Caco-2 (cell line): ENCODE data around the gene PLRG1. TPM values are rescaled to one million over a fixed set of nuclear protein-coding genes. Genes with fewer than 3 reads are reported as not detected.

ENCODE experiments used
- BruUV-seq: library from RNA; stranded (reverse); fragments of 400-500 nt; replicated peaks from 2 replicates; lab custom pipeline; 2021; lab: Mats Ljungman, UMichigan
- CTCF ChIA-PET: fragments of 300-600 bp; sonication (Branson Sonifier 250); formaldehyde crosslinking; loops from one replicate; lab custom pipeline; 2022; ENCODE audit warnings: antibody characterized with exemption; lab: Charles Lee
- POLR2A ChIA-PET: fragments of 300-600 bp; sonication (Branson Sonifier 250); formaldehyde crosslinking; loops from one replicate; lab custom pipeline; 2022; ENCODE audit warnings: antibody characterized with exemption; lab: Charles Lee
- DNase-seq, 2 experiments: peaks; one replicate each; pipeline versions ENCODE4 v3.0.0 to v3.0.0-alpha.2; 2020 to 2022
- H3K27me3 ChIP-seq: replicated peaks from 2 replicates; pipeline ENCODE4 v1.6.0; 2011; ENCODE audit warnings: low read length; ENCODE audit not compliant: control insufficient read depth, insufficient read depth
- H3K36me3 ChIP-seq: 2 replicates; pipeline ENCODE4 v1.5.1; 2011; ENCODE audit warnings: low read length; ENCODE audit not compliant: control insufficient read depth, insufficient read depth
- H3K4me1 ChIP-seq: fragments of 250-450 bp; sonication (Bioruptor Pico); 2 replicates; pipeline ENCODE4 v1.5.1; 2020; ENCODE audit warnings: mild to moderate bottlenecking
- H3K4me3 ChIP-seq: 2 replicates; pipeline ENCODE4 v1.5.1; 2011; ENCODE audit warnings: low read depth, mild to moderate bottlenecking, control low read depth, low read length
- H3K9me3 ChIP-seq: fragments of 250-450 bp; sonication (Bioruptor Pico); 2 replicates; pipeline ENCODE4 v1.5.1; 2020; ENCODE audit warnings: mild to moderate bottlenecking, moderate library complexity
- H3K27ac Mint-ChIP-seq: one replicate; pipeline ENCODE4 v1.8.0; 2022; ENCODE audit warnings: mixed read lengths; ENCODE audit not compliant: unreplicated experiment
- H3K27me3 Mint-ChIP-seq: one replicate; pipeline ENCODE4 v1.8.0; 2022; ENCODE audit warnings: mixed read lengths; ENCODE audit not compliant: insufficient read depth, unreplicated experiment
- H3K36me3 Mint-ChIP-seq: one replicate; pipeline ENCODE4 v1.8.0; 2022; ENCODE audit warnings: mild to moderate bottlenecking, mixed read lengths; ENCODE audit not compliant: insufficient read depth, unreplicated experiment
- H3K4me1 Mint-ChIP-seq: one replicate; pipeline ENCODE4 v1.8.0; 2022; ENCODE audit warnings: low read depth, mixed read lengths; ENCODE audit not compliant: unreplicated experiment
- H3K4me3 Mint-ChIP-seq: one replicate; pipeline ENCODE4 v1.8.0; 2022; ENCODE audit warnings: mild to moderate bottlenecking, moderate library complexity, mixed read lengths; ENCODE audit not compliant: unreplicated experiment
- H3K9me3 Mint-ChIP-seq: one replicate; pipeline ENCODE4 v1.8.0; 2022; ENCODE audit warnings: mixed read lengths; ENCODE audit not compliant: unreplicated experiment
- CTCF ChIP-seq, 2 experiments: fragments of 200-600 bp in 1 of 2; IDR thresholded peaks; 1 replicate in 1 of 2; 2 replicates in 1 of 2; pipeline versions ENCODE4 v1.5.1 to v1.8.0; 2011 to 2022; ENCODE audit warnings: antibody characterized with exemption in 1 of 2, control low read depth in 1 of 2, inconsistent platforms in 1 of 2, low read depth in 1 of 2, low read length in 1 of 2, mild to moderate bottlenecking in 1 of 2, moderate library complexity in 1 of 2; ENCODE audit not compliant: insufficient read depth in 1 of 2, severe bottlenecking in 1 of 2, unreplicated experiment in 1 of 2
- intact Hi-C: fragments of 100-400 bp; cut with micrococcal nuclease; formaldehyde crosslinking; loops from one replicate; pipeline ENCODE4 v1.10.0; 2022; ENCODE audit not compliant: unreplicated experiment
- total RNA-seq: library from RNA; stranded (reverse); gene quantifications from 2 replicates; pipeline ENCODE4 v1.2.3, GENCODE V29; 2022

PLRG1 gene
- total RNA-seq, 1 experiment from 2014 or later = 99.4 TPM

- Mint-ChIP-seq H3K36me3 (no peaks in the 10 kb centered on the region), H3K4me1 (no peaks in the 10 kb centered on the region), H3K27me3 (peaks cover 29% of the 10 kb centered on the region), H3K27ac (no peak overlapping the region), H3K4me3 (no peak overlapping the region), H3K9me3 (no peaks in the 10 kb centered on the region)
- no peaks in the 10 kb centered on the region for H3K36me3 ChIP-seq
- 0 out of 2 replicates have a peak, but pooled peaks cover 7% of the 10 kb centered on the region for H3K4me1 ChIP-seq
- H3K9me3 ChIP-seq = no peaks in the 10 kb centered on the region
- H3K27me3 ChIP-seq = no peaks in the 10 kb centered on the region
- ChIA-PET CTCF (interaction anchor here (1.4 kb wide), 1 partner anchor 122 kb away, joined by 3 read pairs; no protein-coding TSS in a partner anchor), POLR2A (no interaction called here)
- intact Hi-C loops = loop anchor here (10.0 kb wide), 1 partner anchor 727 kb away; no protein-coding TSS in a partner anchor
- no TSS peak for BruUV-seq
- no peak for TF ChIP-seq CTCF (IDR thresholded peaks at IDR 0.05; ENCODE audit: insufficient read depth in 1 of 2, low read depth in 1 of 2, low read length in 1 of 2, severe bottlenecking in 1 of 2, unreplicated experiment in 1 of 2)
- no peak for DNase-seq
- no peak overlapping the region for H3K4me3 ChIP-seq
Measured at GRCh38 chr4:154502111-154502510, 48.1 kb downstream of the PLRG1 start.

DNA sequence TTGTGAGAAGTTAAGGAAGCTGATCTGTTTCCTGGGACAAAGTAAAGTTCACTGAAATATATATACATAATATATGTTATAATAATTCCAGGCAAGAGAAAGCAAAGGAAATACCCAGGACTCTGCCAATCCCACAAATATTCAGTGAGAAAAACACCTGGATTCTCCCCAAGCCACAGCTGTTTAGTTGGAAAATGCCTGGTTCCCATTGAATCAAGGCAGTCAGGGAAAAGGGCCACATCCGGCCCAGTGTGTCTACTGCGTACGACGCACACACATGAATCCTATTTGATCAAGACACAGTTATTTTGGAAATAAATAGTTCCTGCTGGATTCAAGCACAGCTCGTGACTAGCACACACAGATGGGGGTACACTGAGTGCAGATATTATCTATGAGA, 52.3 kb downstream of the PLRG1 start:
- POLR2A ChIA-PET = no interaction called here
- no peak for TF ChIP-seq CTCF (IDR thresholded peaks at IDR 0.05; ENCODE audit: insufficient read depth in 1 of 2, low read depth in 1 of 2, low read length in 1 of 2, severe bottlenecking in 1 of 2, unreplicated experiment in 1 of 2)
- BruUV-seq = no TSS peak

GRCh38 chr4:154495867-154496266, 54.3 kb downstream of the PLRG1 start:
- Histone ChIP-seq H3K4me3 (no peak overlapping the region), H3K9me3 (no peaks in the 10 kb centered on the region), H3K4me1 (no peaks in the 10 kb centered on the region), H3K27me3 (peaks cover 2% of the 10 kb centered on the region), H3K36me3 (no peaks in the 10 kb centered on the region)
- BruUV-seq = no TSS peak
- ChIA-PET CTCF (no interaction called here), POLR2A (no interaction called here)
- TF ChIP-seq CTCF (IDR thresholded peaks at IDR 0.05; ENCODE audit: insufficient read depth in 1 of 2, low read depth in 1 of 2, low read length in 1 of 2, severe bottlenecking in 1 of 2, unreplicated experiment in 1 of 2) = no peak
- H3K4me1 Mint-ChIP-seq = no peaks in the 10 kb centered on the region
- H3K4me3 Mint-ChIP-seq = no peak overlapping the region
- peaks cover 4% of the 10 kb centered on the region for H3K36me3 Mint-ChIP-seq
- H3K27ac Mint-ChIP-seq = no peak overlapping the region
- DNase-seq = no peak
- peaks cover 30% of the 10 kb centered on the region for H3K27me3 Mint-ChIP-seq
- intact Hi-C loops = no loop called here
- no peaks in the 10 kb centered on the region for H3K9me3 Mint-ChIP-seq

More for the DNA sequence above, 52.3 kb downstream of the PLRG1 start:
- Histone ChIP-seq H3K4me3 (no peak overlapping the region), H3K36me3 (no peaks in the 10 kb centered on the region), H3K27me3 (peaks cover 2% of the 10 kb centered on the region), H3K4me1 (no peaks in the 10 kb centered on the region), H3K9me3 (no peaks in the 10 kb centered on the region)
- intact Hi-C loops = no loop called here
- Mint-ChIP-seq H3K36me3 (no peaks in the 10 kb centered on the region), H3K4me1 (no peaks in the 10 kb centered on the region), H3K27me3 (peaks cover 24% of the 10 kb centered on the region), H3K9me3 (no peaks in the 10 kb centered on the region), H3K27ac (no peak overlapping the region), H3K4me3 (no peak overlapping the region)
- DNase-seq = no peak
- CTCF ChIA-PET = no interaction called here
